Measurements from ENCODE around the gene PLB1.

DNA sequence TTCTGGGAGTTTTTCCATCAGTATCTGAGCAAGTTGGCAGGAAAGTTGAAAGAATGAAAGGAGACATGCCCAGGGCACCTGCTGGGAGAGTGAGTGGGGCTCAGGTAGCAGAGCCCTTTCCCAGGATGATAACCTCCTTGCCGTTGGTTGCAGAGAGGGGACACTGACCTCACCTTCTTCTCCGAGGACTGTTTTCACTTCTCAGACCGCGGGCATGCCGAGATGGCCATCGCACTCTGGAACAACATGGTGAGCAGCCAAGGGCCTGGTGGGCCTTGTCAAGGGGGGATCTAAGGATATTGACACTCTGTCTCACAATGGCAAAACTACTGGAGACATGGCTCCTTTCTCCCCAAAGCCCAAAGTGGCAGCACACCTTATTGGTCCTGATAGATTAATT, 136.9 kb downstream of the PLB1 start:
- TF ChIP-seq, protein P1, sequence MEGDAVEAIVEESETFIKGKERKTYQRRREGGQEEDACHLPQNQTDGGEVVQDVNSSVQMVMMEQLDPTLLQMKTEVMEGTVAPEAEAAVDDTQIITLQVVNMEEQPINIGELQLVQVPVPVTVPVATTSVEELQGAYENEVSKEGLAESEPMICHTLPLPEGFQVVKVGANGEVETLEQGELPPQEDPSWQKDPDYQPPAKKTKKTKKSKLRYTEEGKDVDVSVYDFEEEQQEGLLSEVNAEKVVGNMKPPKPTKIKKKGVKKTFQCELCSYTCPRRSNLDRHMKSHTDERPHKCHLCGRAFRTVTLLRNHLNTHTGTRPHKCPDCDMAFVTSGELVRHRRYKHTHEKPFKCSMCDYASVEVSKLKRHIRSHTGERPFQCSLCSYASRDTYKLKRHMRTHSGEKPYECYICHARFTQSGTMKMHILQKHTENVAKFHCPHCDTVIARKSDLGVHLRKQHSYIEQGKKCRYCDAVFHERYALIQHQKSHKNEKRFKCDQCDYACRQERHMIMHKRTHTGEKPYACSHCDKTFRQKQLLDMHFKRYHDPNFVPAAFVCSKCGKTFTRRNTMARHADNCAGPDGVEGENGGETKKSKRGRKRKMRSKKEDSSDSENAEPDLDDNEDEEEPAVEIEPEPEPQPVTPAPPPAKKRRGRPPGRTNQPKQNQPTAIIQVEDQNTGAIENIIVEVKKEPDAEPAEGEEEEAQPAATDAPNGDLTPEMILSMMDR (IDR thresholded peaks at IDR 0.05), result no peak
- TF ChIP-seq POLR2A (IDR thresholded peaks at IDR 0.05), result no peak
